ENCODE data around the gene PROC.

The PROC gene

GRCh38 chr2:127386764-127387654, 31.2 kb upstream of the PROC start:
- ATAC-seq (replicated peaks) (peak; percentile 69), DNase-seq (peak; percentile 74 to 81 (median 80))
- Mint-ChIP-seq H3K9me3 (no peaks in the 10 kb centered on the region), H3K27me3 (no peaks in the 10 kb centered on the region), H3K36me3 (ENCODE audit: insufficient read depth) (peaks cover 41% of the 10 kb centered on the region), H3K4me3 (peak overlapping the region; percentile 84 to 91), H3K4me1 (ENCODE audit: low read depth in 2 of 2) (peaks cover 40 to 57% of the 10 kb centered on the region in 2 donors), H3K27ac (peak overlapping the region; percentile 99)

- peaks cover 35 to 54% of the 10 kb centered on the region in 2 donors for H3K4me1 Mint-ChIP-seq (ENCODE audit: low read depth in 2 of 2)
- peaks cover 40% of the 10 kb centered on the region for H3K36me3 Mint-ChIP-seq (ENCODE audit: insufficient read depth)
- peak; percentile 89 to 95 (median 91) for DNase-seq
- peak; percentile 72 for ATAC-seq (replicated peaks)
- H3K27me3 Mint-ChIP-seq: no peaks in the 10 kb centered on the region
- peak within 1 kb of the TSS; percentile 84 to 91 for H3K4me3 Mint-ChIP-seq
- no peaks in the 10 kb centered on the region for H3K9me3 Mint-ChIP-seq
- peak within 1 kb of the TSS; percentile 99 for H3K27ac Mint-ChIP-seq
Observed at GRCh38 chr2:127387655-127388422, 30.4 kb upstream of the PROC start, which contains the start of gene MAP3K2. TSS of gene MAP3K2 (minus strand) at chr2:127387975. CDS start at chr2:127343129, 44,846 bp downstream.

- H3K4me3 Mint-ChIP-seq: peak overlapping the region; percentile 84 to 91
- H3K36me3 Mint-ChIP-seq (ENCODE audit: insufficient read depth): peaks cover 33% of the 10 kb centered on the region
- H3K27ac Mint-ChIP-seq: peak overlapping the region; percentile 99
- peaks cover 30 to 48% of the 10 kb centered on the region in 2 donors for H3K4me1 Mint-ChIP-seq (ENCODE audit: low read depth in 2 of 2)
- H3K9me3 Mint-ChIP-seq: no peaks in the 10 kb centered on the region
- DNase-seq: no peak
- no peaks in the 10 kb centered on the region for H3K27me3 Mint-ChIP-seq
- peak; percentile 31 for ATAC-seq (replicated peaks)
Observed at GRCh38 chr2:127388423-127389164, 29.6 kb upstream of the PROC start.

GRCh38 chr2:127389778-127390435, 28.3 kb upstream of the PROC start:
- no peaks in the 10 kb centered on the region for H3K27me3 Mint-ChIP-seq
- H3K36me3 Mint-ChIP-seq (ENCODE audit: insufficient read depth): peaks cover 31% of the 10 kb centered on the region
- H3K9me3 Mint-ChIP-seq: no peaks in the 10 kb centered on the region
- peaks cover 24 to 41% of the 10 kb centered on the region in 2 donors for H3K4me1 Mint-ChIP-seq (ENCODE audit: low read depth in 2 of 2)
- peak overlapping the region; percentile 84 to 91 for H3K4me3 Mint-ChIP-seq
- ATAC-seq (replicated peaks) (no peak), DNase-seq (no peak)
- H3K27ac Mint-ChIP-seq: peak overlapping the region; percentile 99

GRCh38 chr2:127392133-127392827, 25.9 kb upstream of the PROC start:
- H3K27ac Mint-ChIP-seq: peak overlapping the region in 1 of 2 donors; percentile 16
- no peak for ATAC-seq (replicated peaks)
- H3K27me3 Mint-ChIP-seq: no peaks in the 10 kb centered on the region
- DNase-seq: no peak
- peaks cover 16% of the 10 kb centered on the region for H3K36me3 Mint-ChIP-seq (ENCODE audit: insufficient read depth)
- H3K4me1 Mint-ChIP-seq (ENCODE audit: low read depth in 2 of 2): peaks cover 13 to 19% of the 10 kb centered on the region in 2 donors
- no peak overlapping the region for H3K4me3 Mint-ChIP-seq
- no peaks in the 10 kb centered on the region for H3K9me3 Mint-ChIP-seq

- Mint-ChIP-seq H3K27ac (peak overlapping the region in 1 of 2 donors; percentile 16), H3K4me1 (ENCODE audit: low read depth in 2 of 2) (peaks cover 14 to 19% of the 10 kb centered on the region in 2 donors), H3K4me3 (no peak overlapping the region), H3K9me3 (no peaks in the 10 kb centered on the region), H3K27me3 (peaks cover 4 to 6% of the 10 kb centered on the region in 2 donors), H3K36me3 (ENCODE audit: insufficient read depth) (peaks cover 9% of the 10 kb centered on the region)
- ATAC-seq (replicated peaks) (no peak), DNase-seq (no peak)
Observed at GRCh38 chr2:127392828-127393578, 25.2 kb upstream of the PROC start.

GRCh38 chr2:127394492-127394891, 23.7 kb upstream of the PROC start:
- Mint-ChIP-seq H3K27ac (no peak overlapping the region), H3K9me3 (no peaks in the 10 kb centered on the region), H3K36me3 (ENCODE audit: insufficient read depth) (no peaks in the 10 kb centered on the region), H3K27me3 (peaks cover 4 to 16% of the 10 kb centered on the region in 2 donors), H3K4me3 (no peak overlapping the region), H3K4me1 (ENCODE audit: low read depth in 2 of 2) (peaks cover 5 to 6% of the 10 kb centered on the region in 2 donors)
- ATAC-seq (replicated peaks) (no peak), DNase-seq (no peak)

- H3K4me1 Mint-ChIP-seq (ENCODE audit: low read depth in 2 of 2): peaks cover 0 to 7% of the 10 kb centered on the region in 2 donors
- peaks cover 4 to 31% of the 10 kb centered on the region in 2 donors for H3K27me3 Mint-ChIP-seq
- no peaks in the 10 kb centered on the region for H3K9me3 Mint-ChIP-seq
- ATAC-seq (replicated peaks): no peak
- DNase-seq: no peak
- H3K4me3 Mint-ChIP-seq: no peak overlapping the region
- H3K27ac Mint-ChIP-seq: peak overlapping the region; percentile 31 to 53
- no peaks in the 10 kb centered on the region for H3K36me3 Mint-ChIP-seq (ENCODE audit: insufficient read depth)
Observed at GRCh38 chr2:127397568-127398238, 20.5 kb upstream of the PROC start.

GRCh38 chr2:127398239-127398590, 20.0 kb upstream of the PROC start:
- no peak overlapping the region for H3K4me3 Mint-ChIP-seq
- H3K4me1 Mint-ChIP-seq (ENCODE audit: low read depth in 2 of 2): peaks cover 0 to 7% of the 10 kb centered on the region in 2 donors
- DNase-seq (no peak), ATAC-seq (replicated peaks) (peak; percentile 66)
- H3K9me3 Mint-ChIP-seq: no peaks in the 10 kb centered on the region
- peak overlapping the region; percentile 31 to 53 for H3K27ac Mint-ChIP-seq
- H3K36me3 Mint-ChIP-seq (ENCODE audit: insufficient read depth): no peaks in the 10 kb centered on the region
- peaks cover 4 to 36% of the 10 kb centered on the region in 2 donors for H3K27me3 Mint-ChIP-seq

- no peaks in the 10 kb centered on the region for H3K36me3 Mint-ChIP-seq (ENCODE audit: insufficient read depth)
- peak overlapping the region in 1 of 2 donors; percentile 16 for H3K27ac Mint-ChIP-seq
- DNase-seq: no peak
- ATAC-seq (replicated peaks): no peak
- no peaks in the 10 kb centered on the region for H3K9me3 Mint-ChIP-seq
- no peak overlapping the region for H3K4me3 Mint-ChIP-seq
- peaks cover 0 to 7% of the 10 kb centered on the region in 2 donors for H3K4me1 Mint-ChIP-seq (ENCODE audit: low read depth in 2 of 2)
- H3K27me3 Mint-ChIP-seq: peaks cover 4 to 49% of the 10 kb centered on the region in 2 donors
Observed at GRCh38 chr2:127400533-127400896, 17.7 kb upstream of the PROC start.

GRCh38 chr2:127400897-127401756, 17.1 kb upstream of the PROC start:
- no peak for DNase-seq
- Mint-ChIP-seq H3K27ac (peak overlapping the region; percentile 14 to 16), H3K27me3 (peaks cover 4 to 49% of the 10 kb centered on the region in 2 donors), H3K9me3 (no peaks in the 10 kb centered on the region), H3K36me3 (ENCODE audit: insufficient read depth) (no peaks in the 10 kb centered on the region), H3K4me3 (no peak overlapping the region), H3K4me1 (ENCODE audit: low read depth in 2 of 2) (peaks cover 0 to 7% of the 10 kb centered on the region in 2 donors)
- ATAC-seq (replicated peaks): no peak
